Fibroblast of skin of right biceps (primary cell): Measurements from ENCODE around the gene SMARCC1.

Experiments
- DNase-seq: peaks from one replicate; pipeline ENCODE4 v3.0.0-alpha.2; 2013

Gene SMARCC1

DNA sequence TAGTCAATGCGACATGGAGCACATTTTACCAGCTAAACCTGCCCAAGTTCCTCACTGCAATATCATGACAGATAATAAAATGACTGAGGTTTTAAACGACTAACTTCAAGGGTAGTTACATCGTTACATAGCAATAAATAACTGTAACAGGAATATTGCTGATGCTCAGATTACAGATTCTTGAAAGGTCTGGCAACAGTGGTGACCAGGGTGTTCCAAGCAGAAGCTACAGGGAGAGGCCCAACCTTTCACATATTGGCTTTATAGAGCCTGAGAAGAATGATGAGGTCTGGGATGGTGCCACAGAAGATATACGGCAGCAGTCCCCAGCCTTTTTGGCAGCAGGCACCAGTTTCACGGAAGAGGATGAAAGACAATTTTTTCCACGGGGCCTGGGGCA lies 151.9 kb downstream of the SMARCC1 start:
- DNase-seq: no peak

DNA sequence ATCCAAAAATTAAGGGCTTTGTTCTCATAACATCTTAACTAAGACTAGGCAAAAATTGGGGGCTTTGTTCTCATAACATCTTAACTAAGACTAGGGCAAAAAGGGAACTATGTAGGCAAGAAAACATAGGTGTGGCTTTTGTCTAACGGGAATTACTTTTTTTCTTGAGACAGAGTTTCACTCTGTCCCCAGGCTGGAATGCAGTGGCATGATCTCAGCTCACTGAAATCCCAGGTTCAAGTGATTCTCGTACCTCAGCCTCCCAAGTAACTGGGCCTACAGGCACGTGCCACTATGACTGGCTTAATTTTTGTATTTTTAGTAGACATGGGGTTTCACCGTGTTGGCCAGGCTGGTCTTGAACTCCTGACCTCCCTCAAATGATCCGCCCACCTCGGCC lies 153.3 kb downstream of the SMARCC1 start:
- no peak for DNase-seq

DNA sequence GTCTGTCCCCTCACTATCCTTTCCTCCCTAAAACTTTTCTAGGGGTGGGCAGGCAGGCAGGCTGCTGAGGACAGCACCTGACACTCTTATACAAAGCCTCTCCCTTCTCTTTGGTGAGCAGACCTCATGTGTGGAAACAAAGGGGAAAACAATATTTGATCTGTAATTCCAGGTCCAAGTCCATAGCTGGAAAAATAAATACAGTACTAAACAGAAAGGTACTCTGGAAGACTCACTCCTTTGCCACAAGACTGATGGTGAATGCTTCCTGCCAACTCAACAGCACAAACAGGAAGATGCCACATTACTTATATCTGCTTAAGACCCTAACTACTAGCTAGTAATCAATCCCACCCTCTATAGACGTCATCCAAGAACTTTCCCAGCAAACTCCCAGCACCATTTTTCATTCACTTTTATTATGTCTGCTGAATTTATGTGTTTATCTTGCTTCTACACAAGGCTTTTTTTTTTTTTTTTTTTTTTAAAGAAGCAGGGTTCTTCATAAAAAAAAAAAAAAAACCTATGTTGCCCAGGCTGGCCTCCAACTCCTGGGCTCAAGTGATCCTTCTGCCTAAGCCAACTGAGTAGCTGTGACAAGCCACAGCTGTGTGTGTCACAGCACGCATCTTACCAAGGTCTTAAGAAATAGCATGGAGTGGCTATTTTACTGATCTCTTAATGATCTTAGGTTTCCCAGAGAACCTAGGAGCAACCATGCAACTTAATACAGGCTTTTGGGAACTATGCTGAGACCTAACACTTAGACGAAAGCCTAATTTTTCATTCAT lies 158.8 kb downstream of the SMARCC1 start:
- no peak for DNase-seq

DNA sequence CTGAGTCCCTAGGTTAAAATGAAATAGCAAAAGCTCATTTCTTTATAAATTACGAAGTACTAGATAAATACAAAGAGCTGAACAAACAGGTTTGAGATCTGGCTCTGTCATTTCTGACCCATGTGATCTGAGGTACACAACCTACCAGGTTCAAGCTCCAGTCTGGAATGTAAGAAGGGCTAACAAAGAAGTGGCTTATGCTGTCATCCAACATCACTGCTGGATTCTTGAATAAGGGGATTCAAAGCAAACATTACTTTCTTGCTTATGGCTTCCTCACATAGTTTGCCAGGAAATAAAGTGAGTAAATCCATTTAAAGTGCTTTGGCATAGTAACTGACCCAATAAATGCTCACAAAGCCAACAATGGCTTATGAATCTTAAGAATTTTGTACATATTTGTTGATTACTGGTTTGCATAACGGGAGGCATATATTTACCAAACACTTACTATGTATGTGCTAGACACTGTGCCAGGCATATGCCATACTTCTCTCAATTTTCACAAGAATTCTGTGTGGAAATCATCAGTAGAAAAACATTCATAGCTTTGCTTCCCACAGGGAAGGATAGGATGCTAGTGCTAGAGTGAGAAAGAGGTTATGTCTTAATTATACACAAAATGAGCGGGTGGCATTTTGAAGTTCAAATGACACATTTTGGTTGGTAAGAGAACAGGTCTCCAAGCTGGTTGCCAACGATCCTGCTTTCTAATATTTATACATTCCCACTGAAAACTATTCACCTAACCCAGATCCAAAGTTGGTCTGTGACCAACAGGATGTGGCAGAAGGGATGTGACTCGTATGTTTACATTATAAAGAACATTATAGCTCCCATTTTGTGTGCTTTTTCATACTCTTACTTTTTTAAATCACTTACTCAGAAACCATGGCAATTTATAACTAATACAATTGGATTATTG lies 164.3 kb downstream of the SMARCC1 start:
- DNase-seq: peak; percentile 73

DNA sequence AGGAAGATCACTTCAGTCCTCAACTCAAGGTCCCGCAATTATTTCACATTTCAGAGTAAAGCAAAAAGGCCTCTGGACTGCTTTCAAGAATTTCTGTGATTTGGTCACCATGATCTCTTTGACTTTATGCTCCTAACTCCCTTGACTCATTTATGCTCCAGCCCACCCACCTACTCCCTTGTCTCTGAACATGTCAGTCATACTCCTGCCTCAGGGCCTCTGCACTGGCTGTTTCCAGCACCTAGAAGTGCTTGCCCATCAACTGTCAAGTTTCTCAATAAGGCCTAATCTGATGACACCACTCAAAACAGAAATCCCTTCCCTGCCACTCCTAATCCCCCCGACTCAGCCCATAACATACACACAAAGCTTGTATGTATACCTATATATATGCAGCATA lies 166.9 kb downstream of the SMARCC1 start:
- no peak for DNase-seq

DNA sequence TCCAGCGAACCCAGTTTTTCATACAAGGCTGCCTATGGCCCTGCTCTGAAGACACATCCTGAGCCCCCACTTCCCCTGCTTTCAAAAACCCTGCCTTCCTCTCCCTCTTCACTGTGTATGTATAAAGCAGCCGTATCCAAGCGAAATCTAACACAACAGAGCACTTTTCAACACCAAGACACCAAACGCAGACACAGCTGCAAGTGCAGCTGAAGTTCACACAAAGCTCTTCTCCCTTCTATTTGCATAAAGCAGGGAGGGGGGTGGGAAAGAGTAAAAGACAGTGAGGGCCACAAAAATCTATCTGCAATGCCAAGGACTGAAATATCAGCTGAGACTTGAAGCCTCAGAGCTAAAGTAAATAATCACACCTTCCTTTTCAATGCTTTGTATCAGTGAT lies 168.0 kb downstream of the SMARCC1 start:
- DNase-seq: no peak

DNA sequence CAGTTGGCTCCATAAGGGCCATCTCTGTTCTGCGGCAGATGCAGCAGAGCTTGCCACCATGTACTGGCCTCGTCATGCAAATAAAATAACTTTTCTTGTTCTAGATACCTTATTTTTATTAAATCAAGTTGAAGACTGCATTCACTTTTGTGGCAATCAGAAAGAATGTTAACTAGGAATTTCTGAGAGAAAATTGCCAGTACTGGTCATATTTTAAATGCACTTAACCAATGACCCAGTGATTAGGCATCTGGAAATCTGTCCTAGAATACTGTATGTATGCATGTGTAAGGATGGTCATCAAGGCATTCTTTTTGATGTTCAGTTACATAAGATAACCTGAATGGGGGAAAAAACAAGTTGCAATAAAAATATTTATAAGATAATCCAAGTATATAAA lies 168.8 kb downstream of the SMARCC1 start:
- DNase-seq: peak; percentile 23

DNA sequence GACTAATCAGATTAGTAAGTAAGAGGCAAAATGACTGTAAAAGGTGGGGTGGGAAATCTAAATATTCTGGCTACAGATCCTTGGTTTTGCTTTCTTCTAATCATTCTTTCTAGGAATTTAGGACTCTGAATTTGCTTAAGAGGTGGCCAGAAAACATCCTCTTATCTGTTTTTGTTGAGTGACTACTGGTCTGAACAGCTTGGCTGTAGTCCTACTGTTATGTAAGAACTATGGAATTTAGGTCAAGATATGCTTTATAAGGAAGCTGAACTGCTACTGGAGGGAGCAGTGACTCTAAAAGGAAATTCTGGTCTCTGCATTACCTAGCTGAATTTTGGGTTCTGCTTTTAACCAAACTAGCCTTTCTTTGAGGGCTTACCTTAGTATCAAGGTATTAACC lies 169.5 kb downstream of the SMARCC1 start:
- DNase-seq: peak; percentile 87

DNA sequence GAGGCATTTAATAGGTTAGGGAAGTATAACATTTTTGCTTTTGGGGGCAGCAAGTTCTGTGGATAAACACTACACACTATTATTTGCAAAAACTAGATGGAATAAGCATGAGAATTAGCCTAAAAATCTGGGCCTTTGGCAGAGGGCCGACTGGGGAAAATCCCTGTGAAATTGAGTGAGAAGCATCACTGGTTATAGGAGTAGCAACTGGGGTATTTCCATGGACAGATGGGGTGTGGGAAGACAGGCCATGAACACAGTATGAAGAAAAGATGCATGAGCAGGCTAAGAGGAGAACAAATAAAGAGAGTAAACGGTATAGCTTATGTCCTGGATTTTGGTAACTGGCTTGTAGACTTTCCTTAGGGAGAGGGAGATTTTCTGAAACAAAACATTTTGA lies 170.1 kb downstream of the SMARCC1 start:
- DNase-seq: no peak

DNA sequence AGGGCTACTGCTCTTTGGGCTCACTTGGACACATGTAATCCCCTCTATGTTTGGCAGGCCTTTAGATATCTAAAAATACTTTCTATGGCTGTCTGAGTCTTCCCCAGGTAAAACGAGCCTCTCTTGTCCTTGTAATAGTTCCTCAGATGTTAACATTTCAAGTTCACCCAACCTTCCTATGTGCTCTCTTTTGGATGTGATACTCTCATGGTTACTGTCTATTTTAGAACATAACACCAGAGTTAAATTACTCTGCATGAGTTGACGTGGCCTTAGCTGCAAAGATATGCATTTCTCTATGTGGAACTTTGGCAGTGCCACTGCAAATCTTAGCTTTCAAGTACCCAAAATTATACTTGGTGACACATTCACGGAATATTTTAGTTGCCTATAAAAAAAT lies 171.1 kb downstream of the SMARCC1 start:
- no peak for DNase-seq

DNA sequence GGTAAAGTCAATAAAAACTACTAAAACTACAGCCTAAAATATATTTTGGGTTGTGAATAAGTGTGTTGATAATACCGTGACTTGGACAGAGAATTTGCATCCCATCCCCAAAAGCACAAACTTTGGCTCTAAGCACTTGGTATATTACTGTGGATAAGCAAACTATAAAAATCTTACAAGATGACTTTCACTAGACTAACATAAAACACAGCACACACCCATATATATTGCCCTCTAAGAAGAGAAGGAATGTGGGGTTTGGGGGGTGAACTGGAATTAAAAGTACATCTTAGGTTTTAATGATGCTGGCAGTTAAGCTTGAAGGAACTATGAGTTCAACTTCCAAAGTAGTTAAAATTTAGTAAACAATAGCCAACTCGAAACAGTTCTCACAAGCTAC lies 174.4 kb downstream of the SMARCC1 start:
- DNase-seq: no peak

DNA sequence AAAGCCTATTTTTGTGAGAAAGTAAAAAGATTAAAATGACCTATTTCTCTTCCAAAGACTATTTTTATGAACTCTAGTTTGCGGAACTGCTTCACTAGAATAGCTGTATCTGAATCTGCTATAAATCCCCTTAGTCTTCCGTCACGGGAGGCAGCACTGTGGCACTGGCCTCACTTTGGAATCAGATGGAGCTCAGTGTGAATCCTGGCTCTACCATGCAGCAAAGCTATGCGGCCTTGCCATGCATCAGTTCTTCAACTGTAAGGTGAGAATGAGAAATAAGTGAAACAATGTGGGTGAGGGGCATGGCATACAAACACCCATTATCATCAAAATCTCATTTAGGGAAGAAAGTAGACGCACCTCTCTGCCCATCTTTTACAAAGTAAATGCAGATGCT lies 175.5 kb downstream of the SMARCC1 start:
- DNase-seq: no peak

DNA sequence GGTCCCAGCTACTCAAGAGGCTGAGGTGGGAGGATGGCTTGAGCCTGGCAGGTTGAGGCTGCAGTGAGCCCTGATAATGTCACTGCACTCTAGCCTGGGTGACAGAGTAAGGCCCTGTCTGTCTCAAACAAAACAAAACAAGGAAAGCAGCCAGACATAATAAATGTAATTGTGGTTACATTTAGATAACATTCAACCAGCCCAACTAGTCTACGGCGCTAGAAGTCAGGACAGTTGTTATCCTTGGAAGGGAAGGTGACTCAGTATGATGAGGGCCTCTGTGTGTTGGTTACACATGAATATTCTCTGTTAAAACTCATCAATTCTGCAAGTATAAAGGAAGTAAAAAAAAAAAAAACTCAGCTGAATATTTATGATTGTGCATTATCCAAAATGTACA lies 176.0 kb downstream of the SMARCC1 start:
- peak; percentile 56 for DNase-seq

DNA sequence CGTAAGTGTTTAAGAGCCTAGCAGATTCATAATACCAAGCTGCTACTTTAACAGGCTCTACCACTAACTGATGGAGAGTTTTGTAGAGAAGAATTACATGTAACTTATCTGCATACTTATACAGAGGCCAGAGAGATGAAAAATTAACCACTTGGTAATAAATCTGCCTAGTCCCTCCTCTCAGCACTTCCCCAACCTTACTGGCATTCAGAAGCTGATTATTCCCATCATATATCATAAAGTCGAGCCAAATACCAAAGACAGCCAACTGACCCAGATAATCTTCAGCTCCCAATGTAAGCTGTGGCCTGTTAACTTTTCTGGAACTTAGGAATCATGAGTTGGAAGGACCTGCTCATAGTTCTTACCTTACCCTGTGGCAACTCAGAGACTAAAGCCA lies 177.5 kb downstream of the SMARCC1 start:
- no peak for DNase-seq

DNA sequence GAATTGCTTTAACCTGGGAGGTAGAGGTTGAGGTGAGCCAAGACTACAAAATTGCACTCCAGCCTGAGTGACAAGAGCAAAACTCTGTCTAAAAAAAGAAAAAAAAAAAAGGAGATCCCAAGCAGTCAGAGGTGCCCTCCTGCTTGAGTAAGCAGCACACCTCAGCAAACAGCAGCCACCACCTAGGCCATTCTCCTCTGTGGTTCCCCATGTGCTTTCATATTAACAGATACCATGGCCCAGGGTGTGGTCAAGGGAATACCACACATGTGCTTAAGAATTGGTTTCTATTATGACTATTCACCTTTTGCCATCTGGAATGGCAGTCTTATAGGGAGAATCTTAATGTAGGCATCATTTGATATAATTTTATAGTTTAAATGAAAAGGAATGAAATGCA lies 178.4 kb downstream of the SMARCC1 start:
- no peak for DNase-seq

DNA sequence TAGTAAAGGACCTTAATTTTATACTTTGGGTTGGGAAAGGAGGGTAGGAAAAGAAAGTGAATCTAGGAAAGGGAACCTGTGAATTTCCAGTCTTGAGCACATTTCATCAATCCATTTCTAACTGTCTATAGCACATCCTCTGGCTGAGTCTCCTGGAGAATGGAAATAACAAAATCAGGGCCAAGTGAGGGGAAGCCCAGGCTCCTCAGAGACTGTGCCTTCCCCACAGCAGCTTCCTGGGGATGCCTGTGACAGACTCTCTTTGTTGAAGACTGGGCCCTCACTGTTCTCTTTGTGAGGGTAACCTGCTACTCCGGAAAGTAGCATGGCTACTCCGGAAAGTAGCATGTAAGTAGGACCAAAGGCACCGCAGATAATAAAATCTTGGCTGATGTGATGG lies 180.4 kb downstream of the SMARCC1 start:
- DNase-seq: no peak

DNA sequence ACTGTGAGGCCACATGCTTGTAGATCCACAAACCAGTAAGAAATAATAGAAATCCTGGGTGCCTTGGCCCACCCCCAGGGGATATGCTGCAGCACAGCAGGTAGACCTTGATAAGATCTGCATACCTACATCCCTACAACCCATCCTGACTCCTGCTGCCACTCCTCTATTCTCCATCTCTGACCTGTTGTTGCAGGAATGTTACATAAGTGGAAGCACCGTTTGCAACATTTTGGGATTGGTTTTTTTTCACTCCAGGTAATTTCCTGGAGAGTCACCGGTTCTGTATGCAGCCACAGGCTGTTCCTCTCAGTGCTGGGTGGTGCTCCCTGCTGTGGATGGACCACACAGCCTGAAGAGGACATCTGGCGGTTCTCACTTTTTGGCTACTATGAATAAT lies 186.9 kb downstream of the SMARCC1 start:
- DNase-seq: no peak

DNA sequence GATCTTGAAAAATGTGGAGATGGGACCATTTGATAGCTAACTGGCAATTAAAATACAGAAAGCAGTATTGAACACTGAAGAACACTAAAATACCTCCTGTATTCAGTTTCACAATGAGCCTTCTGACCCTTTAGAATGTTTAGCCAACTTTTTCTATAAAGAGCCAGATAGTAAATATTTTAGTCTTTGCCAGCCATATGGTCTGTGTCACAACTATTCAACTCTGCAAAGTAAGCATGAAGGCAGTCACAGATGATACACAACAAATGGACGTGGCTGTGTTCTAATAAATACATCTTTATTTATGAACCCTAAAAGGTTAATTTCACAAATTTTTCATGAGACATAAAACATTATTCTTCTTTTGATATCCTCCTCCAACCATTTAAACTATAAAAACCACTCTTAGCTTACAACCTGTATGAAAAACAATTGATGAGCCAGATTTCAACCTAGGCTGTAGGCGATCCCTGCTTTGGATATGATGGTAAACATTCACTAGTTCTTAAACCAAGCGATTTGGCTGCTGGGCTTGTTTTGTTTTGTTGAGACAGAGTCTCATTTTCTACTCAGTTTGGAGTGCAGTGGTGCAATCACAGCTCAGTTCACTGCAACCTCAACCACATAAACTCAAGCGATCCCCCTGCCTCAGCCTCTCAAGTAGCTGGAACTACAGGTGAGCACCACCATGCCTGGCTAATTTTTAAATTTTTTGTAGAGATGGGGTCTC lies 189.5 kb downstream of the SMARCC1 start:
- DNase-seq: no peak

DNA sequence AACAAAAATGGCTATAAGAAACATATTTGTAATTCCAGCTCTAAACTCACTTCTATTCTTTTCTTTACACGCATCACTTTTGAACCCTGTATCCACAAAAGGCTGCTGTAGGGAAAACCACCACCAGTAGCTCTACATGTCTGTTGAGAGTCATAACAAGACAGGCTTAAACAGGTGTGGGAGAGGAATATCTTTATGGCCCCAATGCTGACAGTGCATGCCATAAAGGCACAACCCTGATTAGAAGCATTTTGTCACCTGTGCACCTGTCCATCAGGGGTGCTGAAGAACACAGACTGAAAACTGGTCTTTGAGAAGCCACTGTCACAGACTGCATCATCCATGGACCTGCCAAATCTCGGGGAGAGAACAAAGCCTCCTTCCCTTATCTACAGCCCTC lies 191.5 kb downstream of the SMARCC1 start:
- no peak for DNase-seq

DNA sequence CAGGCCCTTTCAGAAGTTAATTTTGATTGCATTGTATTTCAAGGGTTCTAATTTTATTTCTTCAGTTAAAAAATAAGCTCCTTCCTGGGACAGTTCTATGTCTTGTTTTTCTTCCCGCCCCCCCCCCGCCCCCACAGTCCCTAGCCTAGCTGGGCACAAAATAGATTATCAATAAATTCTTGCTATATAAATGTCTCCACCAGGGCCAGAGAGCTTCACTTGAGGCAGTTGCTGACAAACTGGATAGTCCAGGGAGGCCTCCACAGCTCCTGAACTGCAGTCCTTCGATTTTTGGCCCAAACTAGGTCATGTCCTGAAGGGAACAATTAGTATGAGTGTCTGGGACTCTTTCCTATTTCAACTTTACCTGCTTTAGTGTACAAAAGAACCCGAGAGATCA lies 193.1 kb downstream of the SMARCC1 start:
- no peak for DNase-seq

DNA sequence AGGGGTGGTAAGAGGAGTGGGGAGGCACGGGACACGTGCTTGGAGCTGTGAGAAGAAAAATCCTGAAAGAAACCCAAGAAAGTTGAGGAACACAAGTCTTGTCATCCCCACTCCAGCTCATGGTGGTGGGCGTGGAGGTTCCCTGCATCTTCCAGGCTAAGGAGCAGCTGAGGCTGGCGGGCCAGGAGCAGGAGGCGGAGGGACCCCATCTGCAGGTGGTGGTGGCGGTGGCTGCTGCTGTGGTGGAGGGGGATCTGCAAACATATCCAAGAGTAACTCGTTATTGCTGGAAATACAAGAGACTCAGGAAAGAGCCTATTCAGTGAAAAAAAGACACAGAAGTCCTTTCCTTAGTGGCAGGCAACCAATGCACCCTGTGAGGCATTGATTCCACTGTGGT lies 193.6 kb downstream of the SMARCC1 start:
- no peak for DNase-seq

DNA sequence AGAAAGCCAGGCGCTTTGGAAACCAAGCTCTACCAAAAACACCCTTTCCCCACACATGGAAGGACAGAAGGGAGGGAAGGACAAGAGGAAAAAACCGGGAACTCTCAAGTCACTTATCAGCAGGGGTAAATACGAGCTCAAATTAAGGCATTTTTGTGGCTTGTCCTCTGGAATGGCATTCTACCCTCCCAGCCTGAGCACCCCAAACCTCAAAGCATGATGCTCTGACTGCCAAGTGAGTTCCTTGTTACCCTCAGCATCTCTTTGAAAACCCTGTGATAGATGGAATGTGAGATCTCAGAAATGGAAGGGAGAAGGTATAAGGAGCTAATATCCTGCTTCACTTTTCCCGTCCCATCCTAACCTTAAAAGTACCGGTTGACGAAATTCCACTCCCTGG lies 194.9 kb downstream of the SMARCC1 start:
- DNase-seq: peak; percentile 16

DNA sequence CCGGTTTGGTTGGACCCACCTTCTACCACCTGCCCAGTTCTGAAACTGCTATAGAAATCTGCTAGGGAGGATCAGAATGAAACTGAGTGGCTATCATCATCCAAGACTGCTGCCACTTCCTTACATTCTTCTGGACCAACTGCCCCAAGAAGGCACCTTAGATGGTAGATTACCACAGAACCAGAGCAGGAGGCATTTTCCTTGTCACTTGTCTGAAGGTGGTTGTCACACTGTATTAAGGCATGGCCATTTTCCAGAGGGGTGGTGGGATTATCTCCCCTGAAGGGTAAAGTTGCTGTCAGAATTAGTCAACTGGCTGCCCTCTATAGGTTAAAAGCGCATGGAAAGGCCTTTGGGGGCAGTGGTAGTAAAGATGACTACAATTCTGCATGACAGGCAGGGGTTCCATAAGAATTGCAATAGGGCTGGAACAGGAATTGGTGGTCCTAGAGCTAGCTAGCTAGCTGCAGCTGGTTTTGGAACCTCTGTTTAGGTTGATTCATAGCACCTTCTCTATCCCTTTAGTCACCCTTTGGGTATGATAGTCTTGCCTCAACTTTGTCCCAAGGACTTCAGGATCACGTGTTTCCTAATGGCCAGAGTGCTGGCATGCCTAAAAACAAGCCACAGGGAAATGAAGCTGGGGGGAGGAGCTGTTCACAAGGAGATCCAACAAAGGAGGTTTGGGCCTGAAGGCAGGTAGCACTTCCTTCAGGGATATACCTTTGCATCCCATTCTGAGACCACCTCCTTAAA lies 198.2 kb downstream of the SMARCC1 start:
- DNase-seq: no peak
